ENCODE measurements around the gene KCND3. TPM values are rescaled to one million over a fixed set of nuclear protein-coding genes. Genes with fewer than 3 reads are reported as not detected.
"Not testable (repeated sequence)": the region's sequence is repeated elsewhere in the genome, so short reads cannot be mapped to it uniquely, and the experiment has no call there.

The KCND3 gene
- polyA plus RNA-seq, 1 donor from 2014 or later, result 7.8 TPM

GRCh38 chr1:111801071-111801850, 188.2 kb downstream of the KCND3 start:
- Histone ChIP-seq H3K27me3 (ENCODE audit: insufficient read depth, low read depth, low read length) (no peaks in the 10 kb centered on the region), H3K4me2 (ENCODE audit: low read length) (no peak overlapping the region), H3K36me3 (ENCODE audit: insufficient read depth, low read length) (no peaks in the 10 kb centered on the region), H3K79me2 (replicated peaks; ENCODE audit: insufficient read depth, low read length) (no peaks in the 10 kb centered on the region), H3K9me3 (ENCODE audit: low read length) (no peaks in the 10 kb centered on the region), H3K9me2 (ENCODE audit: insufficient read depth, low read length) (no peaks in the 10 kb centered on the region), H3K9ac (ENCODE audit: low read length) (no peak overlapping the region), H4K20me1 (ENCODE audit: insufficient read depth) (no peaks in the 10 kb centered on the region), H3K27ac (ENCODE audit: low read length) (no peak overlapping the region), H3K4me3 (ENCODE audit: low read length) (no peak overlapping the region), H2AFZ (ENCODE audit: low read depth, low read length) (no peak overlapping the region), H3F3A (ENCODE audit: insufficient read depth, low read length, poor library complexity, severe bottlenecking) (no peaks in the 10 kb centered on the region)
- TF ChIP-seq CTCF (IDR thresholded peaks at IDR 0.05; ENCODE audit: poor library complexity, severe bottlenecking) (no peak), SMC3 (conservative IDR thresholded peaks at IDR 0.05; ENCODE audit: poor library complexity) (no peak), REST (IDR thresholded peaks at IDR 0.05; ENCODE audit: borderline replicate concordance) (no peak), RAD21 (conservative IDR thresholded peaks at IDR 0.05) (no peak), MXI1 (conservative IDR thresholded peaks at IDR 0.05; ENCODE audit: poor library complexity, severe bottlenecking) (no peak), EZH2 (IDR thresholded peaks at IDR 0.05; ENCODE audit: borderline replicate concordance, insufficient read depth, low read length, poor library complexity, severe bottlenecking) (no peak), TAF1 (IDR thresholded peaks at IDR 0.05; ENCODE audit: low read depth) (no peak), EP300 (conservative IDR thresholded peaks at IDR 0.05; ENCODE audit: poor library complexity, severe bottlenecking) (no peak), POLR2AphosphoS5 (IDR thresholded peaks at IDR 0.05) (no peak)

GRCh38 chr1:111799722-111800121, 189.7 kb downstream of the KCND3 start:
- not testable (repeated sequence) for H3K4me3 ChIP-seq (ENCODE audit: low read length); H3K9me3 ChIP-seq (ENCODE audit: low read length); H3K27me3 ChIP-seq (ENCODE audit: insufficient read depth, low read depth, low read length); H3K36me3 ChIP-seq (ENCODE audit: insufficient read depth, low read length); H3K9me2 ChIP-seq (ENCODE audit: insufficient read depth, low read length); H3K79me2 ChIP-seq (replicated peaks; ENCODE audit: insufficient read depth, low read length); H3K4me2 ChIP-seq (ENCODE audit: low read length); H4K20me1 ChIP-seq (ENCODE audit: insufficient read depth); H3K9ac ChIP-seq (ENCODE audit: low read length); H3K27ac ChIP-seq (ENCODE audit: low read length); H3F3A ChIP-seq (ENCODE audit: insufficient read depth, low read length, poor library complexity, severe bottlenecking); H2AFZ ChIP-seq (ENCODE audit: low read depth, low read length)
